Stimulated activated CD4-positive, alpha-beta T cell treated with anti-CD3 and anti-CD28 coated beads, Interleukin-1b, Interleukin-23, amount 100 ng/mL, for 48 hours (primary cell): ENCODE measurements around the gene SPINK7.
"Not testable (repeated sequence)": the region's sequence is repeated elsewhere in the genome, so short reads cannot be mapped to it uniquely, and the experiment has no call there.

ENCODE experiments used
- DNase-seq: peaks from one replicate; pipeline ENCODE4 v3.0.0-alpha.2; 2020

SPINK7 gene

DNA sequence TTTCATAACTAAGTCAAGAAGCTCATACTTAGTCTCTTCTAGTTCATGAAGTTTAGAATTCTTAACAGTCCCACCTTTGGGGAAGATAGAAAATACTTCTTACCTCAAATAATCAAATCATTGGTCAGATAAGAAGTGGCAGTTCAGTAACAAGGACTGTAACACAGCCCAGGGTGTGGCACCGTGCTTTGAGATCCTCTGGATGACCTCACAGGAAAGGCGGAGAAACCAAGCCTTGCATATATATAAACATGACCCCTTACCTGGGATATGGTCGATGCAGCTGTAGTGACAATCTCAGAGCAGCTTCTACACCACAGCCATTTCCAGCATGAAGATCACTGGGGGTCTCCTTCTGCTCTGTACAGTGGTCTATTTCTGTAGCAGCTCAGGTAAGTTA is at the start of gene SPINK7:
SPINK7 (plus strand) TSS at position 271 of the 400 bp plus-strand sequence; CDS start at position 332, 61 bp downstream.
- DNase-seq: no peak

DNA sequence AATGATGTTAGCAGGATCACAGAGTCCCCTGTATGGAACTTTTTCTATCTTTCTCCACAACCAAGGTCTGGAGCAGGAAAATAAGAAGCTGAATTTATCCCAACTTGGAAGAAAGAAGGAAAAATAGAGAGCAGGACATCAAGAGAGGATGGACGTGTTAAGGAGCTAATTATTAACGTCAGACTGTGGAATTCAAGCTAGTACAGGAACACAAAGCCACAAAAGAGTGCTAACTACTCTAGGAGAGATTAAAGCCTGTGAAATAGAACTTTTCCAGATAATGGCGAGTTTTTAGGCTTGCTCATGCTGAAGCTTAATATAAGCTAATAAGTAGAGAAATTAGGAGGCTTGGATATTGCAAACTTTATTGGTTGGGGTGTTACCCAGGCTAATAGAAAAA is 44.3 kb upstream of the SPINK7 start:
- DNase-seq: no peak

DNA sequence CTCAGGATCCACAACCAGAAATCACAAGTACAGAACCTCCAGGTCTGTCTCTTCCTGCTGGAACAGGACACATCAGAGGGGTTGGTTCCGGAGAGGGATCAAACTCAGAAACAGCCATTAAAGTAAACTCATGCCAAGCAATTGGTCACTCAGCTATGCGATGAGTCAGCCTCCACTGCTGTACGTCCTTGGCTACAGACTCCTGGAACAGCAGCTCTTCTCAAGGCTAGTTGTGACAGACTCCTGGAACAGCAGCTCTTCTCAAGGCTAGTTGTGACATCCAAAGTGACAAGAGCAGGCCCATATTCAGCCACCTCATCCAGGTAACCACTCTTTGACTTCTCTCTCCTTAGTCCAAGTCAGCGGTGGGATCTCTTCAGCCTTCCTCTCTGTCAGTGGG is 43.7 kb upstream of the SPINK7 start, which contains the start of gene SPINK13:
SPINK13 (plus strand) TSS at position 229 of the 400 bp plus-strand sequence. CDS start 1,279 bp downstream, outside the sequence.
- DNase-seq: no peak

DNA sequence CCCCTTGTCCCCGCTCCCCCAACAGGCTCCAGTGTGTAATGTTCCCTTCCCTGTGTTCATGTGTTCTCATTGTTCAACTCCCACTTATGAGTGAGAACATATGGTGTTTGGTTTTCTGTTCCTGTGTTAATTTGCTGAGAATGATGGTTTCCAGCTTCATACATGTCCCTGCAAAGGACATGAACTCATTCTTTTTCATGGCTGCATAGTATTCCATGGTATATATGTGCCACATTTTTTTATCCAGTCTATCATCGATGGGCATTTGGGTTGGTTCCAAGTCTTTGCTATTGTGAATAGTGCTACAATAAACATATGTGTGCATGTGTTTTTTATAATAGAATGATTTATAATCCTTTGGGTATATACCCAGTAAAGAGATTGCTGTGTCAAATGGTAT is 37.1 kb upstream of the SPINK7 start:
- not testable (repeated sequence) for DNase-seq

DNA sequence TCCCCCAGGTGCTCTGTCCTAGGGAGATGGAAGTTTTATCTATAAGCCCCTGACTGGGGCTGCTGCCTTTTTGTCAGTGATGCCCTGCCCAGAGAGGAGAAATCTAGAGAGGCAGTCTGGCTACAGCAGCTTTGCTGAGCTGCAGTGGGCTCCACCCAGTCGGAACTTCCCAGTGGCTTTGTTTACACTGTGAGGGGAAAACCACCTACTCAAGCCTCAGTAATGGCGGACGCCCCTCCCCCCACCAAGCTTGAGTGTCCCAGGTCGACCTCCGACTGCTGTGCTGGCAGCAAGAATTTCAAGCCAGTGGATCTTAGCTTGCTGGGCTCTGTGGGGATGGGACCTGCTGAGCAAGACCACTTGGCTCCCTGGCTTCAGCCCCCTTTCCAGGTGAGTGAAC is 31.3 kb upstream of the SPINK7 start:
- not testable (repeated sequence) for DNase-seq

DNA sequence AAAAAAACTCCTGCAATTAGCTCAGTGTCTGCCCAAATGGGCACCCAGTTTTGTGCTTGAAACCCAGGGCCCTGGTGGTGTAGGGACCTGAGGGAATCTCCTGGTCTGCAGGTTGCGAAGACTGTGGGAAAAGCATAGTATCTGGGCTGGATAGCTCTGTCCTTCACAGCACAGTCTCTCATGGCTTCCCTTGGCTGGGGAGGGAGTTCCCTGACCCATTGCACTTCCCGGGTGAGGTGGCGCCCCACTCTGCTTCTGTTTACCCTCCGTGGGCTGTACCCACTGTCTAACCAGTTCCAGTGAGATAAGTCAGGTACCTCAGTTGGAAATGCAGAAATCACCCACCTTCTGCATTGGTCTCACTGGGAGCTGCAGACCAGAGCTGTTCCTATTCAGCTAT is 30.9 kb upstream of the SPINK7 start:
- not testable (repeated sequence) for DNase-seq

DNA sequence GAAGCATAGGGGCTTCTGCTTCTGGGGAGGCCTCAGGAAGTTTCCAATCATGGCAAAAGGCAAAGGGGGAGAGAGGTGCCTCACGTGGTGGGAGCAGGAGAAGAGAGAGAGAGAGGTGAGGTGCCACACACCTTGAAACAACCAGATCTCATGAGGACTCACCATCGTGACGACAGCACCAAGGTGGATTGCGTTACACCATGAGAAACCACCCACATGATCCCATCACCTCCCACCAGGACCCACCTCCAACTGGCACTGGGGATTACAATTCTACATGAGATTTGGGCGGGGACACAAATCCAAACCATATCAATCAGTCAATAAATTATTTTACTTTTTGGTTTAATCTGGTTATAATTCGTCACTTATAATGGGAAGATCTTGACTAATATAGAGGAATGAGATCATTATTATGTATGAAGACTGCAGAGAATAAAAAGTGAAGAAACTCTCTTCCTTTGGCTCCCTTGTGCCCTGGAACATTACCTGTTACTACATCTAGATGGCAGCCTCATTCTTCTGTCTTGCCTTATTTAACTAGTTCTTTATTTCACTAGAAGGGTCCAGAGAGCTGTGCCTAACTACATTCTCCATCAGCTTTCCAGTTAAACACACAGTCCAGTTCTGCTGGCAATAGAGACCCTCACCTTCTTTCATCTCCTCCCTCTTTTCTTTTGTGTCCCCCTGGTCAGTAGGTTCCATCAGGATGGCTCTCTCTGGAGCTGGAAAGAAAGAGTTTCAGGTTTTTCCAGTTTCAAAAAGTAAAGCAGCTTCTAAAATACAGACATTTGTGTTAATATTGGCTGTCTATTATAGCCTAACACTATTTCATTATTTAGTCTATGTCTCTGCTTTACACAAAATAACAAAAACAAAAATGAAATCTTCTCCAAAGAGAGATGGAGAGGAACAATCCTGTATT is 21.7 kb upstream of the SPINK7 start:
- no peak for DNase-seq

DNA sequence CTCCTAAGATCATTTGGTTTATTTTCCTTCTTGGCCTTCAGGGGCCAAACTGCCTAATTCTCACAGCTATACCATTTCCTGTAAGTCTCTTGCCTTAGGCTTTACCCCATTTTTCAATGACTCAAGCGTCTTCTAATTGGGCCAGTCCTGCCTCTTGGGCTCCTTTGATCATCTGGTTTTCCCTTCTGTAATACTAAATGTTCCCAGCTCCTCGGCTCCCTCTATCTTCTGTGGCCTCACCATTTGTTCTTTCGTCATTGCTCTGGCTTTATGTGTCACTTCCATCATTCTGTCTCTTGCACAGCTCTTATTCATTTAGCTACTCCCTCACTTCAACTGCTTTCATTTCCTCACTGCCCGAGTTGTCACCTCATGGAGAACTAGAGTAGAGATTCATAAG is 14.5 kb upstream of the SPINK7 start:
- DNase-seq: no peak

DNA sequence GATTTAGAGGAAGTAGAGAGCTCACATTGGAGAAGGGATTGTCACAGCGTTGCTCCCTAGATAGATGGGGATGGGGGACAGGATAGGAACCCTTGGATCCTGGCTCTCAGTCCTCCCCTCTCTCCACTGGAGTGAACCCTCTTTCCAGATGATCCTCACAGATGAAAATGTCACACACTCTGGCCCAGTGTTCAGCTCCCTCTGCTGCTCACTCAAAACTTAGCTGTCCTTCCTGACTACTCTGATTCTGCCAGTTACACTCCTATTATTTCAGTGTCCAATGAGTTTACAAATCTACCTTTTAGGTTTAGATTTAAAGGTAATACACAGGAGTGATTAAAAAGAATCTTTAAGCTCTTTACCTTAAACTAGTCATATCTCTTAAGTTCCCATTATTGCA is 5.8 kb upstream of the SPINK7 start:
- no peak for DNase-seq

DNA sequence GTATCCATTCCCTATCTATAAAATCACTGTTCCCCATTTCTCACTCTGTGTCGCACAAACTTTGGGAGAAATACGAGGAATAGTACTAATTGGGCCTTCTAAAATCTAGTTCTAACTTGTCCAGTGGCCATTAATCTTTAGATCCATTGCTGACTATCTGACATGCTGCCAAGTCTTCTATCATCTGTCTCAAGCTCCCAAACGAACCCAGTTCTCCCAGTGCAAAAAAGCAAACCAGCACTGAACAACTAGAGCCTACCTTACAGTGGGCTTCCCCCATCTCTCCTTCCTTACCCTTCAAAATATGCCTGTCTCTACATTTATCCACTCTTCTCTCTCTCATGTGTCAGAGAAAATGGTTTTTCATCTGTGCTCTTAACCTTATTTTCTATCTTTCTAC is 3.2 kb upstream of the SPINK7 start:
- DNase-seq: no peak

DNA sequence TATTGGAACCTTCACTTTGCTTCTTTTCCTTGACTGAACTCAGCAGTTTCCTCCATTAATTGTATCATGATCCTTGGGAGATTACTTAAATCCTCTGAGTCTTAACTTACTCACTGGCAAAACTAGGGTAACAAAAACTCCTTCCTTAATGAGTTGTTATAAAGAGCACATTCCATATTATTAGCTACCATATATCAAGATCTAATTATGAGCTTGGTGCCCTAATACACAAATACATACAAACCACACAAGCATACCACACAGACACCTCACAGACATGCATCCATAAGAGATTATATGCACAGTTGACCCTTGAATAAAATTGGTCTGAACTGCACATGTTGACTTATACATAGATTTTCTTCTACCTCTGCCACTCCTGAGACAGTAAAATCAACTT is 2.5 kb upstream of the SPINK7 start:
- DNase-seq: no peak

DNA sequence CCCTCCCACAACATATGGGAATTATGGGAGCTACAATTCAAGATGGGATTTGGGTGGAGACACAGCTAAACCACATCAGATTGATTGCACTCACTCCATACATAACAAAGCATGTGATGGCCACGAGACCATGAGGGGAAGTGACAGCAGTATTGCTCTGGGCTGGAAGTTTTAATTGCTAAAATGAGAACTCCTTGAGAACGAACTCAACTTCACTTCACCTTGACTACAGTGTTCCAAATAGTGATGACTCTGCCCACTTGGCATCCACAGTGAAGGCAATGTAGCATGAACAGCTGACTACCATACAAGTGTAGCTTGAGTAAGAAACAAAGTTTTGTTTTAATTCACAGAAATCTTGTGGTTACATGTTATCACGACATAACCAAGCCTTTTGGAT is 739 bp upstream of the SPINK7 start:
- no peak for DNase-seq

DNA sequence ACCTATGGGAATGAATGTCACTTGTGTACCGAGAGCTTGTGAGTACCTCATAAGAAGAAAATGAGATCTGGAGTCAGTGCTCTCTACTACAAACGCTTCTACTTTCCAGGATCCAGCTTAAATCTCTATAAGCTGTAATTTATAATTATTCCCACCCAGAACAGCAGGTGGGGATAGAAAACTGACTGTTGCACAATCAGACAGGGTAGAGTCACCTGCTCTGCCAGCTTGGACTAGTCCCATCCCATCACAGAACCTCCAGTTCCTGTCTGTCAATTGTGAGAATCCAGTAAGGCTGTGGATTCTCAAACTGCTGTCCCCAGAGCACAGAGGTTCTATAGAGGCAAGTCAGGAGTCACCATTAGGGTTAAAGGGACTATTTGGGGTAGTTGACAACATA is 2.0 kb downstream of the SPINK7 start:
- no peak for DNase-seq

DNA sequence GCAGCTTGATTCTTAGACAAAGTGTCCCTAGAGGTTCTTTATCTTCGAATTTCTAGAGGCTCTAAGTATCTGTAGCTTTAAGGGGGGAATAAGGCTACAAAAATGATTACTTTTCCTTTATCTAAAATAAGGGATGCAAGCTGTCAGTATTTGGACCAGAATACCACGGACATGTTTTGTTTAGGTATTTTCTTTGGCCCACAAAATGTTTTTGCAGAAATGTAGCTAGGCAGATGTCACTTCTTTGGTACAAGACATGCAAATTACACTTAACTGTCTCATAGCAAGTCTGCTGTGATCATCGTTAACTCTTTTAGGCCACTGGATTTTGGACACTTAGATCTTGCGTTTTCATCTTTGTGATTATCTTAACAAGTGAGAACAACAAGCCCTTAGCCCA is 2.5 kb downstream of the SPINK7 start:
- no peak for DNase-seq

DNA sequence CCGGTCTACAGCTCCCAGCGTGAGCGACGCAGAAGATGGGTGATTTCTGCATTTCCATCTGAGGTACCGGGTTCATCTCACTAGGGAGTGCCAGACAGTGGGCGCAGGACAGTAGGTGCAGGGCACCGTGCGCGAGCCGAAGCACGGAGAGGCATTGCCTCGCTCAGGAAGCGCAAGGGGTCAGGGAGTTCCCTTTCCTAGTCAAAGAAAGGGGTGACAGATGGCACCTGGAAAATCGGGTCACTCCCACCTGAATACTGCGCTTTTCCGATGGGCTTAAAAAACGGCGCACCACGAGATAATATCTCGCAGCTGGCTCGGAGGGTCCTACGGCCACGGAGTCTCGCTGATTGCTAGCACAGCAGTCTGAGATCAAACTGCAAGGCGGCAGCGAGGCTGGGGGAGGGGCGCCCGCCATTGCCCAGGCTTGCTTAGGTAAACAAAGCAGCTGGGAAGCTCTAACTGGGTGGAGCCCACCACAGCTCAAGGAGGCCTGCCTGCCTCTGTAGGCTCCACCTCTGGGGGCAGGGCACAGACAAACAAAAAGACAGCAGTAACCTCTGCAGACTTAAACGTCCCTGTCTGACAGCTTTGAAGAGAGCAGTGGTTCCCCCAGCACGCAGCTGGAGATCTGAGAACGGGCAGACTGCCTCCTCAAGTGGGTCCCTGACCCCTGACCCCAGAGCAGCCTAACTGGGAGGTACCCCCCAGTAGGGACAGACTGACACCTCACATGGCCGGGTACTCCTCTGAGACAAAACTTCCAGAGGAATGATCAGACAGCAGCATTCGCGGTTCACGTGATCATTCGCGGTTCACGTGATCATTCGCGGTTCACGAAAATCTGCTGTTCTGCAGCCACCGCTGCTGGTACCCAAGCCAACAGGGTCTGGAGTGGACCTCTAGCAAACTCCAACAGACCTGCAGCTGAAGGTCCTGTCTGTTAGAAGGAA is 8.1 kb downstream of the SPINK7 start:
- DNase-seq: peak; percentile 10

DNA sequence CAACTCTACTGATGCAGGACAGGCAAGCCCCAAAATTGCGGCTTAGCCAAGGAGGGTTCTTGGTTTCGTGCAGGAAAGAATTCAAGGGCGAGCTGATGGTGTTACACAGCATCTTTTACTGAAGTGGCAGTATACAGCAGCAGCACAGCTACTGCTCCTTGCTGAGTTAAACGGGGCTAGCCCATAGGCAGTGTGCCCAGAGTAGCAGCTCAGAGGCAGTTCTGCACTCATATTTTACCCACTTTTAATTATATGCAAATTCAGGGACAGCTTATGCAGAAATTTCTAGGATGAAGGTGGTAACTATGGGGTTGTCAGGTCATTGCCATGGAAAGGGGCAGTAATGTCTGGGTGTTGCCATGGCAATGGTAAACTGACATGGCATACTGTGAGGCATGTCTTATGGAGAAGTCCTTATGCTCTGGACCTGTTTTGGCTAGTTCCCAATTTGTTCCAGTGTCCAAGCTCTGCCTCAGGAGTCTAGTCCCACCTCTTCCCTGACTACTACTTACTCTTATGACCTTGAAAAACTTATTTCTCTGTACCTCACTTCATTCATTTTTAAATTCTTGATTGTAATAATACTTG is 21.1 kb downstream of the SPINK7 start:
- no peak for DNase-seq

DNA sequence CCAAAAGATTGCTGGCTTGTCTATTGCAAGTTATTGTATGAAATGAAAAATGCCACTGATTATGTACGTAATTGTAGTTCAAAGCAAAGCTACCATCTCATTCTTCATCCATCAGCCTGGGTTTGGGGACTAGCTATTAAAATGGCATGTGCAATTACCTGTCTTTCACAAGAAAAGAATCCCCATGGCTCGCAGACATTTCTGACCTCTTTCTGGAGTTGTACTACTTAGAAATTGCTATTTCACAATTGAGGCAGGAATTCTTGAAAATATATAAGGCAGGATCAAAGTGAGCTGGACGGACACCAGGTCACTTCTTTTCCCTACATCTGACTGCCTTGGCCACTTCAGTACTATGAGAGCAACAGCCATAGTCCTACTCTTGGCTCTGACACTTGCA is 23.0 kb downstream of the SPINK7 start, which contains the start of gene SPINK9:
SPINK9 (plus strand) TSS at position 301 of the 400 bp plus-strand sequence; CDS start at position 356, 55 bp downstream.
- DNase-seq: no peak

DNA sequence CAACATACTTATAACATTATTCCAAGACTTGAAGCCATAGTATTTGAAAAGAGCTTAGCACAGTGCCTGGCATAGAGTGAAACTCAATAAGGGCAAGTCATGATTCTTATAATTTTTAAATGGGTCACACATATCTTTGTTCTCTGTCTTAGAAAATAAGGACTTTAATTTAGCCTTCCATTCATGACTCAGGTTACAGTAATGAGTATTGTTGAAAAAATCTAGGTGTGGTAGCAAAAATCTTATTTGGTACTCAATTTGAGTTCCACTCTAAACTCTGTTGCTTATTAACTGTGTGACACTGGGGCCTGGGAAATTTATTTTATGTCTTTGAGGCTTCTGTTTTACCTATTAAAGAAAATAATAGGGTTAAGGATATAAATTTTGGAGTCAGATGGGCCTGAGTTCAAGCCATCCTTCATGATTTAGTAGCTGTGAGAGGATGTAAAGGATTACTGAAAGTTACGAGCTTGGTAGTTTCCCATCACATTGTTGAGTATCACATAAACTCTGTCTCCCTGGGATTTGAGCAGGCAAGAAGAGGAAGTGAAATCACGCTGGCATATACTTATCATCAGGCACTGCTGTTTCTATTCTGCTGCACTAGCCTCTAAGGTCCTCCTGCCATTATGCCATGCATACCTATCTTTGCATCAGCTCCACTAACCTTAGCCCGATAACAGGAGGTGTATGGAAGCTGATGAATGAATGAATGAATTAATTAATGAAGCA is 24.6 kb downstream of the SPINK7 start:
- no peak for DNase-seq

DNA sequence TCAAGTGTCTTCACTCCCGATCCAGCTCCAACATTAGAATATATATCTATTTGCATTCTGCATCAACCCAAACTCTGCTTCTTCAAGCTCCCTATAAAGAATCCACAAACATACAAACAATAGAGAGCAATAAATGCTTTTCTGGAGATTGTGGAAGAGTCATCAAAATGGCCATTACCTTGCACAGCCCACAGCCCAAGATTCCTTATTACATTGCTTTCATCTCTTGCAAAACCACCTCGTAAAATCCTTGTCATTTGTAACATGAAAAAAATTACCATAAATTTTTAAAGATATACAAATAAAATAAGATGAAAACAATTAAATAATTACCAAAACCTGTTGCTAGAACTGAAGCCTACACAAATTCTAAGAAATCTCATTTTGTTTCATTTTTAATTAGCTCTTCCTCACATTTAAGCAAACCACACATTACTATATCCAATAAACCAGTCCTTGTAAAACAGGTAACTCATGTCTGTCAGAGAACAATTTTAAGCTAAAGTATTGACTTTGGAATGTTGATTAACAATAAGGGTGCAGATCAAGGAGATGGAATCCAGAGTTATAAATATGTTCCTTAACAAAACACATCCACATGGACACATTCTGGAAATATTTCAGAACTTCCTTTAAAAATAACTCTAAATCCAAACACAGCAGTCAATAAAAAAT is 30.3 kb downstream of the SPINK7 start:
- DNase-seq: no peak

DNA sequence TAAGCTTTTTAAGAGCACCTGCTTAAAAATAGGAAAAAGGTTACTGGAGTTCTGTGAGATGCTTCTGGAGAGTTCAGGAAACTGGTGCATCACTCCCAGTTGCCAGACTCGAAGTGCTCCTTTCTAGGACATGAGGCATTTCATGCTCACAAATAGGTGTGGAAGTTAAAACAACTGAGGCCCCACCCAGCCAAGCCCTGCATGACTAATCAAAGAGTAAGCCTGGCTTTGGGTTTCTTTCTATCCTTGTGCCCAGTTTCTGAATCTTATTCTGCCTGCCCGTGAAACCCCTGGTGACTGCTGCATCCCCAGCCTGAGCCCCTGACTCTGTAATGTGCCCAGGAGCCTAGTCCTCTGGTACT is 30.8 kb downstream of the SPINK7 start:
- DNase-seq: no peak

DNA sequence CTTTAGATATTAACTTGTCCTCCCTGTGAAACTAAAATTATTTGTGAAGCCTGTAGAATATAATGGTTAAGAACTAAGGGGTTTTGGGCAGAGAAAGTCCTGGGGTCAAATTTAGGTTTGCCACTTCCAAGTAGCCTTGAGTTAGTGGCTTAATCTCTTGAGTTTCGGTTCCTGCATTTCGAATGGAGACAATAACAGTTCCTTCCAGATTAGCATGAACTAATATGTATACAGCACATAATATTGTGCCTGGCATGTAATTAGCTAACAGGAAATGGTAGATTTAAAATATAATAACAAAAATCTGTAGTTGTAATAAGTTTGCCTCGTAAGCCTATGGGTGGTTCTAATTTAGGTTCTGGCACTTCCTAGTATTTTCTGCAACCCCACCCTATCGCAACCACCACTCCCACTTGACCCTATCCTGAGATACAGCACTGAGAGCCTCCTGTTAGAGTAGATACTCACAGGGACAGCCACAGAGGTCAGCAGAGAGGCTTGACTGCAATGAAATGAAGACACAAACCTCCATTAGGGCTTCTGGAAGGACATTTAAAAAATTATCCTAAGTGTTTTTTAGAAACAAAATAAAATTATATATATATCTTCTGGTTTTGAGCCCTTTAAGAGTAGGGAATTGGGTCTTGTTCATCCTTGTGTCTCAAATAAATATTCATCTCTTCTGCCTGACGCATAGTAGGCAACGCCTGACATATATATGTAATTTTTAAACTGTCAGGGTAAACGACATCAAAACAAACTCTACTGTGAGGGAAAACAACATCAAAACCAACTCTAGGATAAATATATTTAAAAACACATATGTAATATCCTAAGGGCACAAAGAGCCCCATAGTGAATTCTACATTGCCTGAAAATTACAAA is 31.6 kb downstream of the SPINK7 start:
- no peak for DNase-seq
